Esophagus muscularis mucosa (tissue), 4 donors: Measurements from ENCODE around the gene PIN1. TPM values are rescaled to one million over a fixed set of nuclear protein-coding genes. Genes with fewer than 3 reads are reported as not detected.
"Not testable (repeated sequence)": the region's sequence is repeated elsewhere in the genome, so short reads cannot be mapped to it uniquely, and the experiment has no call there.

Source experiments
- DNase-seq: peaks from one replicate; pipeline ENCODE4 v3.0.0-alpha.2; 2017; ENCODE audit errors: extremely low spot score
- H3K27ac ChIP-seq, 4 donors: fragments of 200-600 bp; sonication (generic); replicated peaks in 1 of 4; 1 replicate in 3 of 4; 2 replicates in 1 of 4; pipeline ENCODE4 v1.5.1; 2016 to 2019; ENCODE audit warnings: mild to moderate bottlenecking in 1 of 4
- H3K27me3 ChIP-seq, 4 donors: fragments of 200-600 bp; sonication (generic); one replicate each; pipeline versions ENCODE4 v1.5.1 to v1.6.0; 2016 to 2019
- H3K36me3 ChIP-seq, 4 donors: fragments of 200-600 bp; sonication (generic); one replicate each; pipeline ENCODE4 v1.5.1; 2016 to 2019
- H3K4me1 ChIP-seq, 4 donors: fragments of 200-600 bp; sonication (generic); one replicate each; pipeline ENCODE4 v1.5.1; 2016 to 2019
- H3K4me3 ChIP-seq, 4 donors: fragments of 200-600 bp; sonication (generic); 1 replicate in 2 of 4; 2 replicates in 2 of 4; pipeline ENCODE4 v1.5.1; 2016 to 2019; ENCODE audit warnings: mild to moderate bottlenecking in 4 of 4, moderate library complexity in 1 of 4
- H3K9me3 ChIP-seq, 4 donors: fragments of 200-600 bp; sonication (generic); 1 replicate in 3 of 4; 2 replicates in 1 of 4; pipeline ENCODE4 v1.5.1; 2016 to 2019
- CTCF ChIP-seq, 3 experiments: fragments of 200-600 bp in 2 of 3; fragments of 450-650 bp in 1 of 3; sonication (generic) in 2 of 3; IDR thresholded peaks; one replicate each; pipeline ENCODE4 v1.5.1; 2017 to 2019; ENCODE audit warnings: antibody characterized with exemption in 3 of 3, mild to moderate bottlenecking in 2 of 3, moderate library complexity in 1 of 3
- EP300 ChIP-seq: sonication (generic); formaldehyde crosslinking; IDR thresholded peaks from one replicate; pipeline ENCODE4 v1.6.1; 2017; ENCODE audit warnings: antibody characterized with exemption
- POLR2A ChIP-seq: fragments of 450-650 bp; IDR thresholded peaks from one replicate; pipeline ENCODE4 v1.6.1; 2017; ENCODE audit warnings: antibody characterized with exemption, moderate library complexity, mild to moderate bottlenecking, low read depth
- POLR2AphosphoS5 ChIP-seq, 2 donors: sonication (generic); formaldehyde crosslinking; IDR thresholded peaks; one replicate each; pipeline ENCODE4 v1.6.1; 2017; ENCODE audit warnings: antibody characterized with exemption in 2 of 2
- WGBS: methylation state at CpG from one replicate; pipeline ENCODE4 v1.1.5; 2018; 5-methylcytosine and 5-hydroxymethylcytosine counted together
- intact Hi-C: fragments of 100-400 bp; cut with DNase I; formaldehyde crosslinking; loops from one replicate; pipeline ENCODE4 v1.15.1; 2023
- total RNA-seq, 4 donors: library from RNA; depleted of rRNA; stranded (reverse); fragments of >200 nt; gene quantifications; one replicate each; pipeline versions ENCODE4 v1.1.0 to v1.2.1, GENCODE V29; 2016

The PIN1 gene
- total RNA-seq, 4 donors from 2014 or later = 113 to 183 (median 145) TPM

GRCh38 chr19:9836021-9836420 lies 903 bp downstream of the PIN1 start:
- H3K27ac ChIP-seq = no peak overlapping the region
- peaks cover 16 to 36% (median 29%) of the 10 kb centered on the region in 4 donors for H3K36me3 ChIP-seq
- intact Hi-C loops = no loop called here
- 0% methylated on average over 2 of the region's 5 CpGs for WGBS
- H3K9me3 ChIP-seq = no peaks in the 10 kb centered on the region
- no peaks in the 10 kb centered on the region for H3K27me3 ChIP-seq
- TF ChIP-seq POLR2A = no peak
- no peak for TF ChIP-seq CTCF (IDR thresholded peaks at IDR 0.05)
- no peak for TF ChIP-seq POLR2AphosphoS5 (IDR thresholded peaks at IDR 0.05)
- no peak for TF ChIP-seq EP300
- H3K4me3 ChIP-seq = peak overlapping the region; percentile 88 to 99 (median 96)
- H3K4me1 ChIP-seq = peaks cover 12 to 39% (median 25%) of the 10 kb centered on the region in 4 donors
- no peak for DNase-seq

DNA sequence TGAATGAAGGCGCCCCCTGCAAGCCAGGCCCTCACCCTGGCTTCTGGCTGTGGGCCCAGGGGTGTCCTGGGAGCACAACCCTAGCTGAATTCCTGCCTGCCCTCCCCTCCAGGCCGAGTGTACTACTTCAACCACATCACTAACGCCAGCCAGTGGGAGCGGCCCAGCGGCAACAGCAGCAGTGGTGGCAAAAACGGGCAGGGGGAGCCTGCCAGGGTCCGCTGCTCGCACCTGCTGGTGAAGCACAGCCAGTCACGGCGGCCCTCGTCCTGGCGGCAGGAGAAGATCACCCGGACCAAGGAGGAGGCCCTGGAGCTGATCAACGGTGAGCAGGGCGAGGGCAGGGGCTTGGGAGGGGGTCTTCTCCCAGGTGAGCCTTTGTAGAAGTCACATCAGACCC lies 3.2 kb downstream of the PIN1 start:
- no peak for DNase-seq
- Histone ChIP-seq H3K36me3 (peaks cover 34 to 54% (median 52%) of the 10 kb centered on the region in 4 donors), H3K27ac (no peak overlapping the region), H3K27me3 (no peaks in the 10 kb centered on the region), H3K9me3 (peaks cover 0 to under 1% (median 0%) of the 10 kb centered on the region in 4 donors), H3K4me1 (peaks cover 15 to 44% (median 31%) of the 10 kb centered on the region in 4 donors), H3K4me3 (no peak overlapping the region)
- WGBS = 96% methylated on average over 9 of the region's 15 CpGs
- TF ChIP-seq EP300 (no peak), CTCF (IDR thresholded peaks at IDR 0.05) (no peak), POLR2A (no peak)
- intact Hi-C loops = no loop called here

DNA sequence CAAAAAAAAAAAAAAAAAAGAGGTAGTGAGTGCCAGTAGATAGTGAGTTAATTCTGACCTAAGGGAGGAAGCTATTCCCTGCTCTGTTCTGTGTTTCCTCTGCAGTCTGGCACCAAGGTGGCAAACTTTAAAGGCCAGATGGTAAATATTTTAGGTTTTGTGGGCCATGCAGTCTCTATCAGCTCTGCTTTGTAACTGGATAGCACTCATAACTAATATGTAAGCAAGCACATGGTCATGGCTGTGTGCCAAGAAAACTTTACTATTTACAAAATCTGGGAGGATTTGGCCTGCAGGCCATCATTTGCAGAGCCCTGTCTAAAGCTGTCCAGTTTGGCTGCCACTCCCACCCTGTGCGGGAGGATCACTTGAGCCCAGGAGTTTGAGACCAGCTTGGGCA lies 4.3 kb downstream of the PIN1 start:
- peaks cover 45 to 65% (median 63%) of the 10 kb centered on the region in 4 donors for H3K36me3 ChIP-seq
- intact Hi-C loops = no loop called here
- no peak for TF ChIP-seq POLR2AphosphoS5 (IDR thresholded peaks at IDR 0.05)
- no peak for TF ChIP-seq EP300
- TF ChIP-seq POLR2A = no peak
- TF ChIP-seq CTCF (IDR thresholded peaks at IDR 0.05) = no peak

DNA sequence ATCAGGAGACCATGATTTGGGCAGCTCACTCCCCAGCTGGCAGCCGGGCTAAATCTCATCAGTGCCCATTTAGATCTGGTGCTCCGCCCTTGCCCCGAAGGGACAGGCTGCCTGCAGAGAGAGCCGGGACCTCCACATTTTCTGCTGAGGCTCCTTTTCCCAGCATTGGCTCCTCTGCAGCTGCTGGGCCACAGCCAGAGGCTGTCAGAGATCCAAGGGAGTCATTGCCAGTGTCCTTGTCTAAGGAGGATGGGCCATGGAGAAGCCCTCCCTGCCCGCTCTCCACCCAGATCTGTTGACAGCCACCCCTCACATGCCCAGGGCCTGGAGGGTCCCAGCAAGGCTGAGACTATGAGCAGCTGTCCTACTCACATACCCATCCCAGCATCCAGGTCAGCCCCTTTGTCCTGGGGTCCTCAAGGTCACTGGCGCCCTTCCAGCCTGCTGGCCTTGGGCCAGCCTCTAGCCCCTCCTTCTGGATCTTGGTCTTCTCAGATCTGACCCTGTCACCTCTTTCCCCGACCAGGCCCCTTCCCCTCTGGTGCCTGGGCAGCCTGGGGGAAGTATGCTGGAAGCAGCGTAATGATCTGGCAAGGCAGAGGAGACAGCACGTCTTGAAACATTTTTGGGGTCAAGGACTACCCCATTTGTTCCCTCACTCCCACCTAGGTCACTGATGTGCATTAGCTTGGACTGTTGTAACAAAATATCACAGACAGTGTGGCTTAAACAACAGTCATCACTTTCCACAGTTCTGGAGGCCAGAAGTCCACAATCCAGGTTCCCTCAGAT lies 7.9 kb downstream of the PIN1 start:
- Histone ChIP-seq H3K36me3 (peaks cover 50 to 96% (median 95%) of the 10 kb centered on the region in 4 donors), H3K4me1 (peaks cover 4 to 37% (median 20%) of the 10 kb centered on the region in 4 donors), H3K27ac (no peak overlapping the region), H3K27me3 (no peaks in the 10 kb centered on the region), H3K9me3 (peaks cover 0 to 8% (median 0%) of the 10 kb centered on the region in 4 donors), H3K4me3 (no peak overlapping the region)
- intact Hi-C loops = no loop called here
- 86% methylated on average over 7 of the region's 9 CpGs for WGBS
- TF ChIP-seq CTCF (IDR thresholded peaks at IDR 0.05) (no peak), EP300 (no peak), POLR2A (no peak), POLR2AphosphoS5 (IDR thresholded peaks at IDR 0.05) (no peak)
- no peak for DNase-seq

More for the DNA sequence above, 4.3 kb downstream of the PIN1 start:
- Histone ChIP-seq H3K9me3 (peaks cover 0 to 8% (median 0%) of the 10 kb centered on the region in 4 donors), H3K27me3 (no peaks in the 10 kb centered on the region), H3K27ac (no peak overlapping the region), H3K4me1 (peaks cover 15 to 42% (median 31%) of the 10 kb centered on the region in 4 donors), H3K4me3 (no peak overlapping the region)
- 71% methylated on average over 1 of the region's 1 CpG for WGBS
- DNase-seq = no peak

- H3K4me3 ChIP-seq, H3K27ac ChIP-seq, H3K9me3 ChIP-seq, H3K27me3 ChIP-seq, intact Hi-C loops, DNase-seq: not testable (repeated sequence)
- WGBS = 95% methylated on average over 11 of the region's 12 CpGs
- Histone ChIP-seq H3K36me3 (peaks cover 50 to 96% (median 95%) of the 10 kb centered on the region in 4 donors), H3K4me1 (peaks cover 4 to 34% (median 17%) of the 10 kb centered on the region in 4 donors)
Observed at GRCh38 chr19:9843626-9844273, 8.6 kb downstream of the PIN1 start.
